LoVo (cell line): ENCODE data around the gene PINLYP.

ENCODE experiments used
- DNase-seq: peaks from one replicate; pipeline ENCODE4 v3.0.0-alpha.2; 2016; ENCODE audit warnings: low spot score

PINLYP gene

GRCh38 chr19:43606569-43607229 is 31.1 kb downstream of the PINLYP start:
- no peak for DNase-seq

GRCh38 chr19:43607238-43608205 is 31.9 kb downstream of the PINLYP start:
- DNase-seq: no peak

- DNase-seq: no peak
Measured at GRCh38 chr19:43609872-43610271, 34.3 kb downstream of the PINLYP start.

GRCh38 chr19:43610493-43610892 is 34.9 kb downstream of the PINLYP start:
- DNase-seq: no peak

GRCh38 chr19:43611788-43612187 is 36.2 kb downstream of the PINLYP start, which contains the start of gene SRRM5:
Gene SRRM5, plus strand, starts transcription at chr19:43612088. Its CDS starts 34 bp downstream, at chr19:43612122.
- no peak for DNase-seq

GRCh38 chr19:43612374-43612773 is 36.8 kb downstream of the PINLYP start:
- no peak for DNase-seq

- DNase-seq: no peak
Measured at GRCh38 chr19:43616306-43616705, 40.7 kb downstream of the PINLYP start.

- no peak for DNase-seq
Measured at GRCh38 chr19:43616954-43617353, 41.4 kb downstream of the PINLYP start.

- DNase-seq: peak; percentile 49
Measured at GRCh38 chr19:43618921-43619261, 43.3 kb downstream of the PINLYP start.

GRCh38 chr19:43619262-43620060 is 43.9 kb downstream of the PINLYP start, which contains the start of gene ZNF428:
Gene ZNF428, minus strand, starts transcription at chr19:43619629. Its CDS starts 5,325 bp downstream, at chr19:43614304.
- peak; percentile 89 for DNase-seq

- DNase-seq: no peak
Measured at GRCh38 chr19:43620061-43621001, 44.7 kb downstream of the PINLYP start.

GRCh38 chr19:43622070-43622469 is 46.5 kb downstream of the PINLYP start:
- no peak for DNase-seq

- no peak for DNase-seq
Measured at GRCh38 chr19:43622956-43623355, 47.4 kb downstream of the PINLYP start.

GRCh38 chr19:43623889-43624670 is 48.5 kb downstream of the PINLYP start:
- no peak for DNase-seq

GRCh38 chr19:43624933-43625332 is 49.3 kb downstream of the PINLYP start:
- no peak for DNase-seq

GRCh38 chr19:43625918-43626579 is 50.4 kb downstream of the PINLYP start:
- no peak for DNase-seq

GRCh38 chr19:43626838-43627237 is 51.2 kb downstream of the PINLYP start:
- DNase-seq: no peak

- no peak for DNase-seq
Measured at GRCh38 chr19:43628646-43629326, 53.2 kb downstream of the PINLYP start.

- DNase-seq: no peak
Measured at GRCh38 chr19:43631491-43631890, 55.9 kb downstream of the PINLYP start.
